ENCODE data around the gene MSH3.

The MSH3 gene

DNA sequence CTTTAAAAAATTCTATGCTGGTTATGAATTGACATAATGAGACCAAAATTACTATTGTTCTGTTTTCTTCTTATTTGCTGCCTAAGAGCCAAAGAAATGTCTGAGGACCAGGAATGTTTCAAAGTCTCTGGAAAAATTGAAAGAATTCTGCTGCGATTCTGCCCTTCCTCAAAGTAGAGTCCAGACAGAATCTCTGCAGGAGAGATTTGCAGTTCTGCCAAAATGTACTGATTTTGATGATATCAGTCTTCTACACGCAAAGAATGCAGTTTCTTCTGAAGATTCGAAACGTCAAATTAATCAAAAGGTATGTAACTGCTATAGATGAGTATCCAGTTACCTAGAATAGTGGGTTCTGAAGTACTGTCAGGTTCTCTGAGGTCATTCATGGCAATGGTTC is 10.6 kb downstream of the MSH3 start:
- H3K4me1 Mint-ChIP-seq, result peaks cover 11% of the 10 kb centered on the region
- no peak overlapping the region for H3K27ac Mint-ChIP-seq (ENCODE audit: low read depth)
- no peaks in the 10 kb centered on the region for H3K9me3 Mint-ChIP-seq
- no peaks in the 10 kb centered on the region for H3K27me3 Mint-ChIP-seq
- DNase-seq (ENCODE audit: low spot score in 2 of 2) (no peak), ATAC-seq (replicated peaks; ENCODE audit: extremely low read depth, poor library complexity, severe bottlenecking) (no peak)
- no peak overlapping the region for H3K4me3 Mint-ChIP-seq
- peaks cover 40% of the 10 kb centered on the region for H3K36me3 Mint-ChIP-seq (ENCODE audit: insufficient read depth)

DNA sequence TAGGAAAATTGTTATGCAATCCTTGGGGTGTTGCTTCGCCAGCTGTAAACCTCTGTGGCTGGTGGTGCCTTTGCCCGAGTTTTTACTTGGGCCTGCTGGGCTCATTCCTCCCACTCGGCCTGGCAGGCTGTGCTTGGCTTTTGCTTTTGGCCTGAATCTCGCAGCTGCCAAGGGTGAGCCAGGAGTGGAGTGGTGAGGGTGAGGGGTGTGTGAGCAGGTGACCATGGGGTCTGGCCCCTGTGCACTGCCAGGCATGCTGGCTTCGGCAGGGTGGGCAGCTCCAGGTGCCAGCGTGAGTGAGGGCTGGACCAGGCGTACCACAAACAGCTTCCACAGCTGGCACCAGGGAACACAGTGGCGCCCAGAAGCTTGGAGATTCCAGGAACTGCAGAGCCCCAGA is 12.9 kb downstream of the MSH3 start:
- Mint-ChIP-seq H3K4me1 (peaks cover 4% of the 10 kb centered on the region), H3K27me3 (no peaks in the 10 kb centered on the region), H3K27ac (ENCODE audit: low read depth) (no peak overlapping the region), H3K9me3 (no peaks in the 10 kb centered on the region), H3K4me3 (no peak overlapping the region), H3K36me3 (ENCODE audit: insufficient read depth) (peaks cover 30% of the 10 kb centered on the region)
- no peak for DNase-seq (ENCODE audit: low spot score in 2 of 2)
- ATAC-seq (replicated peaks; ENCODE audit: extremely low read depth, poor library complexity, severe bottlenecking), result no peak

DNA sequence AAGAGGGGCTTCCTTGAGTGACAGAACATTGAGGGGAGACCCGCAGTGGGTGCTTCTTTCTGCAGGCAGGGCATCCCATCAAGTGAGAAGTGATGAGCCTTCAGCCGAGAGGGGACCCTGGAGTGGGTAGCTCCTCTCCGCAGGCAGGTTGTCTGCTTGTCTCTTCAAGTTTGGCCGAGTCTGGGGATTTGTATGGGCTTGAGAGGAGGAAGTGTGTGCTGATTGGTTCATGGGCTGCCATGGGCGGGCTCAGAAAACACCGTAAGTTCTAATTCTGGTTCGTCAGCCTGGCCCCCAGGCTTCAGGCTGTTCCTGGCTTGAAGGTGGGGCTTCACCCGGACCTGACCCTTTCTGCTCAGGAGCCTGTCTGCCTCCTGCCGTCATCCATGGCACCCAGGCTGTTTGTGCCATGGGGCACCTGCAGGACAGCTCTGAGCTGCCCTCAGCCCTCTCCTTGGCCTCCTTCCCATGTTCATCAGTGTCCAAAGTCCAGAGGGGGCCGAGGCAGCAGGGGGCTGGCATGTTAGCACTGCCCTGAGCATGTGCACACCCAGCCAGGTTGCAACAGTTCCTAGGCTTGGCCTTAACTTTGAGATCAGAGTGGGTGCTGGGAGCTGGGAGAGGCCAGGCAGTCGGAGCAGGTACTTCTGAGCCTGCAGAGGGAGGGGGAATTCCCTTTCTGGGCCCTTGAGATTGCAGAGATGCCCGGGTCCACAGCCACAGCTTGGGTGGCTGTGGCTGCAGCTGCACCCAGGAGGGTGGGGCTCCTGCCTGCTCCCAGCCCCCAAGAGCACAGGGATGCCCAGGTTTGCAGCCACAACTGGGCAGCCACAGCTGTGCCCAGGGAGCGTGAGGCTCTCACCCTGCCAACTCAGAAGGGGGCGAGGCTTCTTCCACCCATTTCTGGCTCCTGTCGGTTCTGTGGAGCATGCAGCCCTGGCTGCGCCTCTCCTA is 13.8 kb downstream of the MSH3 start:
- no peak overlapping the region for H3K27ac Mint-ChIP-seq (ENCODE audit: low read depth)
- H3K4me1 Mint-ChIP-seq, result peaks cover 4% of the 10 kb centered on the region
- no peaks in the 10 kb centered on the region for H3K27me3 Mint-ChIP-seq
- H3K4me3 Mint-ChIP-seq, result no peak overlapping the region
- peaks cover 36% of the 10 kb centered on the region for H3K36me3 Mint-ChIP-seq (ENCODE audit: insufficient read depth)
- H3K9me3 Mint-ChIP-seq, result no peaks in the 10 kb centered on the region
- DNase-seq (ENCODE audit: low spot score in 2 of 2) (no peak), ATAC-seq (replicated peaks; ENCODE audit: extremely low read depth, poor library complexity, severe bottlenecking) (no peak)

DNA sequence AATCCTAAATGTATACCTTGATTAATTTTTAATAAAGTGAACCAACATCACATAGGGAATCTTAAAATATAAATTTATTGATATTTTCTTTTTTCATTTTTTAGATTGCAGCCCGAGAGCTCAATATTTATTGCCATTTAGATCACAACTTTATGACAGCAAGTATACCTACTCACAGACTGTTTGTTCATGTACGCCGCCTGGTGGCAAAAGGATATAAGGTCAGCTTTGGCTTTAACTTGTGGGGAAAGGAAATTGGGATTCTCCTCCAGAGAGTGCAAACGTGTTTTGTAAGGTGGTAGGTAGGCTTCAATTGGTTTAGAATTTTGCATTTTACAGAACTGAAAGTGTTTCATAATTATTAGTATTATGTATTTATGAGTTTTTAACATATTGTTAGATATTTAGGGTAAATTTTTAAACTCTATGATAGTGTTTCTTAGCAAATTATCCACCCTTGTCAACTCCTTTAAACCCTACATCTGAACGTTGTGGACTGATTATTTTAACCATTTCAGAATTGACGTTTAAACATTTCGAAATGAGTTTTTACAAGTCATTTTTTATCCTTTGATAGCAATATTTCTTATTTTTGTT is 17.8 kb downstream of the MSH3 start:
- DNase-seq (ENCODE audit: low spot score in 2 of 2) (peak; percentile 28 to 36), ATAC-seq (replicated peaks; ENCODE audit: extremely low read depth, poor library complexity, severe bottlenecking) (peak; percentile 67)
- no peaks in the 10 kb centered on the region for H3K9me3 Mint-ChIP-seq
- peaks cover 25% of the 10 kb centered on the region for H3K36me3 Mint-ChIP-seq (ENCODE audit: insufficient read depth)
- no peak overlapping the region for H3K27ac Mint-ChIP-seq (ENCODE audit: low read depth)
- H3K4me1 Mint-ChIP-seq, result peaks cover 4% of the 10 kb centered on the region
- no peak overlapping the region for H3K4me3 Mint-ChIP-seq
- H3K27me3 Mint-ChIP-seq, result no peaks in the 10 kb centered on the region

DNA sequence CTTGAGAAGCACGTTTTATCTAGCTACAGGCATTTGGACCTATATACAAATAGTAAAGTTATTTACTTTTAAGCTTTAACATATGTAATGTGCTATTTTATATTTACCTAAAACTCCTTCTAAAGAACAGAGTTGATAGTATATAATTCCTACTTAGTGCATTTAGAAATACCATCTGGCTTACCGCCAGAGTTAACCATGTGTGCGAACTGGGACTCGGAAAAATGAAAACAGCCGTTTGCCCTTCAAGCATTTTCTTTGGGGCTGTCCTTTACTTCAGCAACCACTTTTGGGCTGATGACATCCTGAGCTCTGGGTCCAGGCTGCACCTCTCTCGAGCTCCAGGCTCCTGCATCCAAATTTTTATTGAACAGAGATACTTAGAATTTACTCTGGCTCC is 22.3 kb downstream of the MSH3 start:
- DNase-seq (ENCODE audit: low spot score in 2 of 2) (no peak), ATAC-seq (replicated peaks; ENCODE audit: extremely low read depth, poor library complexity, severe bottlenecking) (no peak)
- Mint-ChIP-seq H3K36me3 (ENCODE audit: insufficient read depth) (peaks cover 36% of the 10 kb centered on the region), H3K4me3 (no peak overlapping the region), H3K27ac (ENCODE audit: low read depth) (no peak overlapping the region), H3K9me3 (no peaks in the 10 kb centered on the region), H3K4me1 (no peaks in the 10 kb centered on the region), H3K27me3 (no peaks in the 10 kb centered on the region)

DNA sequence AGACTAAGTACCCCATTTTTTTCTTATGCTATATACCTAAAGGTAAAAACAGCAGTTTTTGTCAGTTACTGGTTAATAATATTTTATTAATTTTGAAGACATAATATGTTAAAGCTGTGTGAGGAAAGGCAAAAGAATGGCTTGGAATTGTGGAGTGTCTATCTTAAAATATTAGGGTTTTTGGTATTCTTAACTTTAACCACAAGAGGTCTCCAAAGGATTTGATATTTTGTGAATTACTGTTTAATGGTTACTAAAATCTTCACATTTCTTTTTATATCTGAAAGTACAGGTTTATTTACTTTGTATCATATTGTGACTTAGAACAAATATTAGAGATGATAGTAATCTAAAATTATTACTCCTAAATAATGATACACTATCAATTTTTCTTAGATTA is 32.3 kb downstream of the MSH3 start:
- peaks cover 12% of the 10 kb centered on the region for H3K4me1 Mint-ChIP-seq
- H3K27me3 Mint-ChIP-seq, result no peaks in the 10 kb centered on the region
- no peak overlapping the region for H3K4me3 Mint-ChIP-seq
- no peak for DNase-seq (ENCODE audit: low spot score in 2 of 2)
- peaks cover 12% of the 10 kb centered on the region for H3K36me3 Mint-ChIP-seq (ENCODE audit: insufficient read depth)
- H3K27ac Mint-ChIP-seq (ENCODE audit: low read depth), result no peak overlapping the region
- no peaks in the 10 kb centered on the region for H3K9me3 Mint-ChIP-seq
- no peak for ATAC-seq (replicated peaks; ENCODE audit: extremely low read depth, poor library complexity, severe bottlenecking)

DNA sequence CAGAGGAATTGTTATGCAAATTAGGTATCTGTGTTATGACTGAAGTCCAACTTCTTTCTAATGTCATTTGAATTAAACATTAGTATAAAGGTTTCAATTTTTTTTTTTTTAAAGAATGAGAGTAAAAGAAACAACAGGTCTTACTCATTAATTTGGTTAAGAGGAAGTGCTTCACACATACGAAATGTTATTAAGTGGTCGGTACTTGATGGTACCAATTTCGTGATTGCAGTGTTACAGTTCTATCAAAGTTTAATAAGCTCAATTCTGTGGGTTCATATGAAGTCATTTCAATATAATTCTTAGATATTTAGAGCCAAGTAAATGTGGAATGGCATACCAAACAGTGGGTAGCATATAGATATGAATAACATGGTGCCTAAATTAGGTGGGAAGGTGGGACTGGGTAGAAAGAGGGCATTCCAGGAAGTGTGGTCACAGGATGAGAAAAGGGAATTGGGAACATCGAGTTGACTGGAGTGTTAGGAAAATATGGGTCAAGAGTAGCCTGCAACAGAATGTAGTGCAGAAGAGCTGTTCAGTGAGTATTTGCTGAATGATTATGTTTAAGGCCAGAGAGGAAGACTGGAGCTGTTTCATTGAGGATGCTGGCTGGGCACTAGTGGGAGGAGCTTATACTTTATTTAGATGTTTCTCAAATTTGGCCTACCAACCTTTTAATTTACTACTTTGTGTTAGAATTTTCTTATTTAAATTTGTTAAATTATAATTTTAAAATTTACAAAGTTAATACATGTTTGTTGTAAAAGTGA is 34.4 kb downstream of the MSH3 start:
- no peak for ATAC-seq (replicated peaks; ENCODE audit: extremely low read depth, poor library complexity, severe bottlenecking)
- Mint-ChIP-seq H3K36me3 (ENCODE audit: insufficient read depth) (peaks cover 5% of the 10 kb centered on the region), H3K27ac (ENCODE audit: low read depth) (no peak overlapping the region), H3K4me1 (peaks cover 12% of the 10 kb centered on the region), H3K4me3 (peak overlapping the region; percentile 8), H3K27me3 (no peaks in the 10 kb centered on the region), H3K9me3 (no peaks in the 10 kb centered on the region)
- no peak for DNase-seq (ENCODE audit: low spot score in 2 of 2)

DNA sequence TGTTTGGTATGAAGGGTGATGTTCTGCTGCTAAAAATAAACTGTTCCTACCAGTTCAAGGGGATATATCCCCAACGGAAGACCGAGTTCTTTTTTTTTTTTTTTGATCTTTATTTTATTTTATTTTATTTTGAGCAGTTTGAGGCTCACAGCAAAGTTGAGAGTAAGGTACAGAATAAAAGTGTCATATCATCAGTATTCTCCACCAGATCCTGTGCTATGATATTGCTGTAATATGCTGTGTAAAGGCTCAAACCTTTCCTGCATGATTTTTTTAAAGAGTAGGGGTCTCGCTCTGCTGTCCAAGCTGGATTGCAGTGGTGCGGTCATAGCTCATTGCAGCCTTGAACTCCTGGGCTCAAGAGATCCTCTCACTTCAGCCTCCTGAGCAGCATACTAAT is 35.2 kb downstream of the MSH3 start:
- Mint-ChIP-seq H3K27me3 (no peaks in the 10 kb centered on the region), H3K4me1 (peaks cover 12% of the 10 kb centered on the region), H3K27ac (ENCODE audit: low read depth) (no peak overlapping the region), H3K36me3 (ENCODE audit: insufficient read depth) (peaks cover 2% of the 10 kb centered on the region), H3K4me3 (no peak overlapping the region), H3K9me3 (no peaks in the 10 kb centered on the region)
- DNase-seq (ENCODE audit: low spot score in 2 of 2) (no peak), ATAC-seq (replicated peaks; ENCODE audit: extremely low read depth, poor library complexity, severe bottlenecking) (no peak)

DNA sequence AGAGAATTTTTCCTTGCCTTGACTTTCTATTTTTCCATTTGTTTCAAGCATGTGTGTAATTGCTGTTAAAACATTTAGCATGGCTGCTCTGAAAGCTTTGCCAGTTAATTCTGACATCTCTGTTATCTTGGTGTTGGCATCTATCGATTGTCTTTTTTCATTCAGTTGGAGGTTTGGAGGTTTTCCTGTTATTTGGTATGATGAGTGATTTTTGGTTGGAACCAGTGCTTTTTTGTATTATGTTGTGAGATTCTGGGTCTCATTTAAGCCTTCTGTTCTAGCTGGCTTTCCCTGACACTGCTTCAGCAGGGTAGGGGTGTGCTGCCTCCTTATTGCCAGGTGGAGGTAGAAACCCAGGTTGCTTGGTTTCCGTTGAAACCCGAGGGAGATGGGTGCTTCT is 41.2 kb downstream of the MSH3 start:
- no peaks in the 10 kb centered on the region for H3K9me3 Mint-ChIP-seq
- H3K36me3 Mint-ChIP-seq (ENCODE audit: insufficient read depth), result peaks cover 6% of the 10 kb centered on the region
- DNase-seq (ENCODE audit: low spot score in 2 of 2), result no peak
- ATAC-seq (replicated peaks; ENCODE audit: extremely low read depth, poor library complexity, severe bottlenecking), result no peak
- H3K4me1 Mint-ChIP-seq, result peaks cover 11% of the 10 kb centered on the region
- H3K27me3 Mint-ChIP-seq, result no peaks in the 10 kb centered on the region
- peak overlapping the region; percentile 62 for H3K27ac Mint-ChIP-seq (ENCODE audit: low read depth)
- no peak overlapping the region for H3K4me3 Mint-ChIP-seq

DNA sequence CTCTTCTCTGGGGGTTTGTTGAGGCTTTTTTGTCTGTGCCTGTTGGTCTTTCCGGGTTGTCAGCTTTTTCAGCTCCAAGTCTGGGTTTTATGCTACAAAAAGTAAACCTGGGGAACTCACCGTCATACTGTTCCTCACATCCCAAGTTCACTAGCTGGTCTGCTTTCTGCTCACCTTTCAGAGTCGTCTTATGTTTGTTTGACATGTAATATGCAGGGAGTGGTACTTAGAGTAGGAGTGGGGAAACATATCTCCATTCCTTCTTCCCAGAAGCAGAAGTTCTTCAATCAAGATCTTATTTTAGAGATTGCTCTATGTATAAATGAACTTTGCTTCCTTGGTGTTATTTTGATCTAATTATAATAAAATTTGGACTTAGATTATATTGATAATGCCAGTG is 42.0 kb downstream of the MSH3 start:
- no peak for ATAC-seq (replicated peaks; ENCODE audit: extremely low read depth, poor library complexity, severe bottlenecking)
- peaks cover 14% of the 10 kb centered on the region for H3K4me1 Mint-ChIP-seq
- H3K4me3 Mint-ChIP-seq, result no peak overlapping the region
- H3K27ac Mint-ChIP-seq (ENCODE audit: low read depth), result no peak overlapping the region
- no peaks in the 10 kb centered on the region for H3K27me3 Mint-ChIP-seq
- DNase-seq (ENCODE audit: low spot score in 2 of 2), result no peak
- no peaks in the 10 kb centered on the region for H3K9me3 Mint-ChIP-seq
- peaks cover 6% of the 10 kb centered on the region for H3K36me3 Mint-ChIP-seq (ENCODE audit: insufficient read depth)

DNA sequence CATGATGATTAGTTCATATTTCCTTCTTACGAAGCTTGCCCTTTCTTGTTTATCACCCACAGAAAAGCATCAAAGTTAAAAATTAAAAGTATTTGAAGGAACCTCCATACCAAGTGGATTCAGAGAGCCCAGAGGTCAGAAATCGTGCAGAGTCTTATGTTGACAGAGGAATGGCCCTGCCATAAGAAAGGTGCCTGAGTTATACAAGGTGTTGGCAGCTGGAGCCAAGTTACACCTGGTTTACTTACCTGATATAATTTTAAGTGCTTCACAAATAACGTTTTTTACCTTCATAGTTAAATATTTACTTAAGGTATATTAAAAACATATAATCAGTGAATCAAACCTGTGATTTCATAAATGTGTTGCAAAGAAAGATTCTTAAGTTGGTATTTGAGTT is 42.6 kb downstream of the MSH3 start:
- Mint-ChIP-seq H3K4me3 (no peak overlapping the region), H3K27me3 (no peaks in the 10 kb centered on the region), H3K9me3 (no peaks in the 10 kb centered on the region), H3K36me3 (ENCODE audit: insufficient read depth) (peaks cover 10% of the 10 kb centered on the region), H3K27ac (ENCODE audit: low read depth) (no peak overlapping the region), H3K4me1 (peaks cover 17% of the 10 kb centered on the region)
- DNase-seq (ENCODE audit: low spot score in 2 of 2), result no peak
- ATAC-seq (replicated peaks; ENCODE audit: extremely low read depth, poor library complexity, severe bottlenecking), result no peak

DNA sequence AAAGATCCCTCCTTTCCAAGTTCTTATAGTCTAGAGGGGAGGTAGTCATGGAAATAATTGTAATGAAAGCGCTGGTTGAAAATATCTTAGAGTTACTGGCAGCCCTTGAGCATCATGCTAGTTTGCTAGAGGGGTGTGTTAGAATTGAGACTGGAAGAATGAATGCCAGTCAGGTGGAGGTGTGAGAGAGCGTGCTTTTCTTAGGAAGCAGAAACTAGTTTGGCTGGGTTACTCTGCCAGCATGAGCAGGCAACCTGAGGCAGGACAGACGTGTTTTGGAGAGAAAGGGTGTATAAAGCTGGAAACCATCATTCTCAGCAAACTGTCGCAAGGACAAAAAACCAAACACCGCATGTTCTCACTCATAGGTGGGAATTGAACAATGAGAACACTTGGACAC is 43.9 kb downstream of the MSH3 start:
- peaks cover 18% of the 10 kb centered on the region for H3K4me1 Mint-ChIP-seq
- DNase-seq (ENCODE audit: low spot score in 2 of 2), result no peak
- H3K4me3 Mint-ChIP-seq, result no peak overlapping the region
- no peak for ATAC-seq (replicated peaks; ENCODE audit: extremely low read depth, poor library complexity, severe bottlenecking)
- no peak overlapping the region for H3K27ac Mint-ChIP-seq (ENCODE audit: low read depth)
- H3K9me3 Mint-ChIP-seq, result no peaks in the 10 kb centered on the region
- H3K27me3 Mint-ChIP-seq, result no peaks in the 10 kb centered on the region
- H3K36me3 Mint-ChIP-seq (ENCODE audit: insufficient read depth), result peaks cover 11% of the 10 kb centered on the region

All from central memory CD8-positive, alpha-beta T cell (primary cell).